ENCODE data around the gene TBCE. TPM values are rescaled to one million over a fixed set of nuclear protein-coding genes. Genes with fewer than 3 reads are reported as not detected.

The TBCE gene
- total and polyA plus RNA-seq, 2 donors (not counting 1 experiment from before 2014, with no cell fraction given), result 15.2 to 22.1 TPM

- Histone ChIP-seq H3K9ac (ENCODE audit: low read length) (no peak overlapping the region), H3K4me2 (replicated peaks; ENCODE audit: low read depth, low read length, poor library complexity, severe bottlenecking) (no peak overlapping the region), H3K27ac (ENCODE audit: low read length in 2 of 2) (no peak overlapping the region), H3K79me2 (ENCODE audit: control insufficient read depth, insufficient read depth, low read length) (no peaks in the 10 kb centered on the region), H3K27me3 (replicated peaks in 1 of 4; ENCODE audit: control extremely low read depth in 1 of 4, control insufficient read depth in 3 of 4, insufficient read depth in 4 of 4, low read length in 3 of 4) (no peaks in the 10 kb centered on the region), H3K4me3 (ENCODE audit: control extremely low read depth in 1 of 5, extremely low read depth in 1 of 5, insufficient read depth in 1 of 5, low read depth in 2 of 5, low read length in 4 of 5) (no peak overlapping the region), H3K9me3 (ENCODE audit: control extremely low read depth in 1 of 3, control insufficient read depth in 2 of 3, insufficient read depth in 1 of 3, low read length in 2 of 3) (peaks cover 0 to 4% (median 0%) of the 10 kb centered on the region in 3 donors), H3K36me3 (replicated peaks in 1 of 2; ENCODE audit: control extremely low read depth in 1 of 2, control insufficient read depth in 1 of 2, extremely low read depth in 1 of 2, insufficient read depth in 2 of 2, low read length in 1 of 2) (peaks cover 0 to 4% of the 10 kb centered on the region in 2 experiments), H2AFZ (ENCODE audit: insufficient read depth, low read depth, low read length, poor library complexity, severe bottlenecking) (no peak overlapping the region), H4K20me1 (ENCODE audit: control insufficient read depth, insufficient read depth, low read length, poor library complexity, severe bottlenecking) (no peaks in the 10 kb centered on the region), H3K4me1 (ENCODE audit: control insufficient read depth in 2 of 2, insufficient read depth in 2 of 2, low read length in 2 of 2) (no peaks in the 10 kb centered on the region)
- Mint-ChIP-seq H3K4me3 (no peak overlapping the region), H3K4me1 (peaks cover 6% of the 10 kb centered on the region), H3K27ac (no peak overlapping the region), H3K27me3 (no peaks in the 10 kb centered on the region), H3K9me3 (ENCODE audit: insufficient read depth) (no peaks in the 10 kb centered on the region)
- ATAC-seq (ENCODE audit: low read depth) (no peak), DNase-seq (no peak)
- TF ChIP-seq, protein P1, sequence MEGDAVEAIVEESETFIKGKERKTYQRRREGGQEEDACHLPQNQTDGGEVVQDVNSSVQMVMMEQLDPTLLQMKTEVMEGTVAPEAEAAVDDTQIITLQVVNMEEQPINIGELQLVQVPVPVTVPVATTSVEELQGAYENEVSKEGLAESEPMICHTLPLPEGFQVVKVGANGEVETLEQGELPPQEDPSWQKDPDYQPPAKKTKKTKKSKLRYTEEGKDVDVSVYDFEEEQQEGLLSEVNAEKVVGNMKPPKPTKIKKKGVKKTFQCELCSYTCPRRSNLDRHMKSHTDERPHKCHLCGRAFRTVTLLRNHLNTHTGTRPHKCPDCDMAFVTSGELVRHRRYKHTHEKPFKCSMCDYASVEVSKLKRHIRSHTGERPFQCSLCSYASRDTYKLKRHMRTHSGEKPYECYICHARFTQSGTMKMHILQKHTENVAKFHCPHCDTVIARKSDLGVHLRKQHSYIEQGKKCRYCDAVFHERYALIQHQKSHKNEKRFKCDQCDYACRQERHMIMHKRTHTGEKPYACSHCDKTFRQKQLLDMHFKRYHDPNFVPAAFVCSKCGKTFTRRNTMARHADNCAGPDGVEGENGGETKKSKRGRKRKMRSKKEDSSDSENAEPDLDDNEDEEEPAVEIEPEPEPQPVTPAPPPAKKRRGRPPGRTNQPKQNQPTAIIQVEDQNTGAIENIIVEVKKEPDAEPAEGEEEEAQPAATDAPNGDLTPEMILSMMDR (IDR thresholded peaks at IDR 0.05), result no peak
- no peak for TF ChIP-seq EZH2 (IDR thresholded peaks at IDR 0.05; ENCODE audit: borderline replicate concordance, insufficient read depth, low read depth, low read length, poor library complexity, severe bottlenecking)
- CTCF ChIA-PET, result no interaction called here
- no CpG with 5 or more reads among the region's 3 CpGs for WGBS (ENCODE audit: insufficient coverage)
- POLR2A ChIA-PET, result no interaction called here
- intact Hi-C loops (cut with micrococcal nuclease), result no loop called here
Observed at GRCh38 chr1:235465066-235465465, 97.8 kb downstream of the TBCE start.

GRCh38 chr1:235468004-235468403 lies 100.8 kb downstream of the TBCE start:
- Histone ChIP-seq H3K36me3 (replicated peaks in 1 of 2; ENCODE audit: control extremely low read depth in 1 of 2, control insufficient read depth in 1 of 2, extremely low read depth in 1 of 2, insufficient read depth in 2 of 2, low read length in 1 of 2) (peaks cover 0 to 4% of the 10 kb centered on the region in 2 experiments), H3K27ac (ENCODE audit: low read length in 2 of 2) (no peak overlapping the region), H3K27me3 (replicated peaks in 1 of 4; ENCODE audit: control extremely low read depth in 1 of 4, control insufficient read depth in 3 of 4, insufficient read depth in 4 of 4, low read length in 3 of 4) (no peaks in the 10 kb centered on the region), H3K79me2 (ENCODE audit: control insufficient read depth, insufficient read depth, low read length) (no peaks in the 10 kb centered on the region), H4K20me1 (ENCODE audit: control insufficient read depth, insufficient read depth, low read length, poor library complexity, severe bottlenecking) (no peaks in the 10 kb centered on the region), H3K4me2 (replicated peaks; ENCODE audit: low read depth, low read length, poor library complexity, severe bottlenecking) (no peak overlapping the region), H3K4me3 (ENCODE audit: control extremely low read depth in 1 of 5, extremely low read depth in 1 of 5, insufficient read depth in 1 of 5, low read depth in 2 of 5, low read length in 4 of 5) (no peak overlapping the region), H2AFZ (ENCODE audit: insufficient read depth, low read depth, low read length, poor library complexity, severe bottlenecking) (no peak overlapping the region), H3K4me1 (ENCODE audit: control insufficient read depth in 2 of 2, insufficient read depth in 2 of 2, low read length in 2 of 2) (no peaks in the 10 kb centered on the region), H3K9me3 (ENCODE audit: control extremely low read depth in 1 of 3, control insufficient read depth in 2 of 3, insufficient read depth in 1 of 3, low read length in 2 of 3) (peaks cover 0 to 4% (median 0%) of the 10 kb centered on the region in 3 donors), H3K9ac (ENCODE audit: low read length) (no peak overlapping the region)
- ChIA-PET POLR2A (no interaction called here), CTCF (no interaction called here)
- H3K9me3 Mint-ChIP-seq (ENCODE audit: insufficient read depth), result no peaks in the 10 kb centered on the region
- no peak overlapping the region for H3K27ac Mint-ChIP-seq
- no peaks in the 10 kb centered on the region for H3K4me1 Mint-ChIP-seq
- no peak for DNase-seq
- no peak for TF ChIP-seq EZH2 (IDR thresholded peaks at IDR 0.05; ENCODE audit: borderline replicate concordance, insufficient read depth, low read depth, low read length, poor library complexity, severe bottlenecking)
- TF ChIP-seq, protein P1 (IDR thresholded peaks at IDR 0.05), result no peak
- H3K4me3 Mint-ChIP-seq, result no peak overlapping the region
- H3K27me3 Mint-ChIP-seq, result no peaks in the 10 kb centered on the region
- ATAC-seq (ENCODE audit: low read depth), result no peak
- intact Hi-C loops (cut with micrococcal nuclease), result no loop called here
- no CpG with 5 or more reads among the region's 3 CpGs for WGBS (ENCODE audit: insufficient coverage)

Data from B cell (primary cell).